GM21526 (cell line): ENCODE measurements around the gene ATP7B.

Source experiments
- ATAC-seq: cut with Tn5 transposase; IDR thresholded peaks from one replicate; pipeline ENCODE4 v1.9.1; 2021; ENCODE audit warnings: moderate library complexity; ENCODE audit not compliant: unreplicated experiment, low FRiP score

The ATP7B gene

DNA sequence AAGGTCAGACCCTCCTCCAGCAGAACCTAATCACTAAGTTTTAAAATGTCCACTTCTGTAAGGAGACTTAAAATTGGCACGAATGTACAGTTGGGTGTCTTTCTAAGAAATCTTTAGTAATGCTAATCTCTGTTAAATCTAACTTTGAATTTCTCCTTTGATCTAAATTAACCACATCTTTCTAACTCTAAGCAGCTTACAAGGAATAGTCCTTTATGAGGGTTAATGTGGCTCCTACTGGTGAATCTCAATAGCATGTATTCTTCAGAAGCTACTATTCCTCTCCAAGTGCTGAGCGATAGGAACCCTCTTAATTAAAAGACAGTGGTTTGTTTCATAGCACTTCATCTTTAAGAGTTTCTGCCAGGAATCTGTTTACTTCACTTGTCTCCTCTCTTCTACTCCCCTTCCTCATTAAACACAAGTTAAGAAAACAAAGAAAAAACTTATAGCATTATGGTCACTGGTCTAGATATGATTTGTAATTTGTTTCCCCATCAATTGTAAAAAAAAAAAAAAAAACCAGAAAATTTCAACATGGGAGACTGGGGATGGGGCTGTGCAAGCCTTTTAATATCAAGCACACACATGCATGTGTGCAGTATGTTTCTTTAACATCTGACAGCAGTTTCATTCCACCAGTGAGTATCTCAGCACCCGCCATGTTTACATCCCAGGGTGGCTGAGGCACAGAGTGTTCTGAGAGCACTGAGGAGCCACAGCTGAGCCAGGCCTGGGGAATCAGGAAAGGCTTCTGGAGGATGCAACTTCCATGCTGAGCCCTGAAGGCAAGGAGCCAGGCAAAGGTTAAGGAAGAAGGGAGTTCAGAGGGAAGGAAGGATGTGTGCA is 57.7 kb downstream of the ATP7B start:
- ATAC-seq = no peak

DNA sequence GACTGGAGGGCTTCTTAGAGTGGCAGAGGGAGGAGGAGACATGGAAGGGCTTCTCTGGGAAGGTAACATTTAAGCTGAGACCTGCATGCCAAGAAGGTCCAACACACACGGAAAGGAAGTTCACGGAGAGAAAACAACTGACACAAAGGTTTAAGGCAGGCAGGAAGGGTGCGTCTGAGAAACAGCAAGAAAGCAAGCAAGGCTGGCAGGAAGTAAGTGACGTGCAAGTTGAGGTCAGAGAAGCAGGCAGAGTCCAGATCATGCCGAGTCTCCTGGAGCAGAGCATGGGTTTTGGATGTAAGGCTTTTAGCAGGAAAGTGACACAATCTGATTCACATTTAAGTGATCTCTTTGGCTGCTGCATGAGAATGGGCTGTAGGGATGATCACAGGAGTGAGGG is 60.5 kb downstream of the ATP7B start:
- ATAC-seq = no peak

DNA sequence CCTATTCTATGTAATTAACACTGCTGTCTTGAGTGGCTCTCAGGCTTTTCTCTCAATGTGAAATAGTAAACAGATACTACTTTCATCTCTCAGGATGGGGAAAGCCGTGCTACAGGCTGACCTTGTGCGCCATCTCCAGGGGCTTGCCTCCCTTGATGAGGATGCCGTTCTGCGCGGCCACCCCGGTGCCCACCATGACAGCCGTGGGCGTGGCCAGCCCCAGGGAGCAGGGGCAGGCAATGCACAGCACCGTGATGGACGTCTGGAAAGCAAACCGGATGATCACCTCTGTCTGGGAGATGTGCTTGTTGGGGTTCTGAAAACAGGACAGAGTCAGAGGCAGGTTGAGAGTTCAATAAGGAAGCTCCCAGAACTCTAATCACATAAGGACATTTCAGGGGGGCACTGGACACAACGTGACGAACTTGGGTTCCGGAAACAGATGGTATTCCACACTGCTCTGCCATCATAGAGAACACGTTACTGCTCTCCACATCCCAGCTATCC is 65.0 kb downstream of the ATP7B start:
- no peak for ATAC-seq

DNA sequence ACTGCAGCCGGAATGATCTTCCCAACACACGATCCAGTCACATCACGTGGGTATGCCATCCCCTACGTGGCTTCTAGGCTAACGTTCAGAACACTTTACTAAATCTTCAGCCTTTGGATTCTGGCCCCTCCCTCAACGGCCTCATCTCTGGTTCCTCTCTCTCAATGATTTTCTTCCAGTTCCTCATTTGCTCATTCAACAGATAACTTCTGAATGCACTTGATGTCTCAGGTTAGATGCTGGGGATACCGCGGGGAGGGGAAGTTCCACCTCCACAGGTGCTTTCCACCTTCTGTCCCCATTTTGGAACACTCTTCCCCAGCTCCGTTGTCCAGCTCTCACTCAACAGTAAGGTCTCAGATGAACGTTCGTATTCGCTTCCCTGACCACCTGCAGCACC is 66.1 kb downstream of the ATP7B start:
- ATAC-seq = peak; percentile 77

DNA sequence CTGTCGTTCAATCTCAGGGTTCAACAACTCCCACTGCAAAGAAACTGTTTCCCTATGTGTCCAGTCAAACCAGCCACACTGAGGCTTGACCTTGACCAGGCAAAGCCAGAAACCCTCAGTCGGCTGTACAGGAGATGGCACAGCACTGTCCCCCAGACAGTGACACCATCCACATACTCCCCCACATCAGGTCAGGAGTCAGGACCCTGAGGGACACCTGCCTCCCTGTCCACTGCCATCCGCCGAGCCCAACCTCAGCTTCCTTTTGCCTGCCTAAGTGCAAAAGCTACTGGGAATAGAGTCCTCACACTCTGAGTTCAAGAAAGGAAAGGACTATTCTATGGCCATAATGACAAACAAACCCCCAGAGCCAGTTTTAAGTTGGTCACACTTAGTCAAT is 66.8 kb downstream of the ATP7B start:
- no peak for ATAC-seq

DNA sequence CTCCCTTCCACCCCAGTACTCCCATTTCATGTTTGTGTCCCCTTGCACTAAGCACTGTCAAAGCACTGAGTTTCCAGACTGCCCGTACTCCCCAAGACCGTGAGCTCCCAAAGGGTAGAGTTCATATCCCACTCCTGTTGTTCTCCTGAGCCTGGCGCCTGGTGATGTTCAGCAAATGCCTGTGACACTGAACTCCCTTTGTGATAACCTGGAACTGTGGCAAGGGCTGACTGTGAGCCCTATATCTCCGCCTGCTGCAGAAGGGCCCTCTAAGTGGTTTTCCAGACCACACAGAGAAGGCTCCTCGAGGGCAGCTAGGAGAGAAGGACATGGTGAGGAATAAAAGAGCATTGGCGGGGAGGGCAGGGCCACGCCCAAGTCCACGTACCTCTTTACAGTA is 67.5 kb downstream of the ATP7B start:
- no peak for ATAC-seq

DNA sequence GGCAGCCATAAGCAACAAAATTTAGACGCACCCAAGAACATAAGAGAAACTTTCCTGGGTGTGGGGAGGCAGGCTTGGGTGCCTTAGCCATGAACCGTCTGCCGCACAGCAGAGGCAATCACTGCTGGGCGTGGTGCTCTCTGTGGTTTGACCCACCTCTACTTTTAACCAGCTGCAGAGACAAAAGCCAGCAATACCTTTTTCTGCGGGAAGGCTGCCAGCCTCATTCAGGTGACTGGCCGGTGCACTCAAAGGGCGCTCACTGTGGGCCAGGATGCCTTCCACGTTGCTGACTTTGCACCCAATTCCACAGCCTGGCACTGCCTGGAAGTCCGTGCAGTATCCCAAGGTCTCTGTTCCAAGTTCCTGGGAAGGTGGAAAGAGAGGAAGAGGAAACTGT is 69.1 kb downstream of the ATP7B start:
- ATAC-seq = no peak

DNA sequence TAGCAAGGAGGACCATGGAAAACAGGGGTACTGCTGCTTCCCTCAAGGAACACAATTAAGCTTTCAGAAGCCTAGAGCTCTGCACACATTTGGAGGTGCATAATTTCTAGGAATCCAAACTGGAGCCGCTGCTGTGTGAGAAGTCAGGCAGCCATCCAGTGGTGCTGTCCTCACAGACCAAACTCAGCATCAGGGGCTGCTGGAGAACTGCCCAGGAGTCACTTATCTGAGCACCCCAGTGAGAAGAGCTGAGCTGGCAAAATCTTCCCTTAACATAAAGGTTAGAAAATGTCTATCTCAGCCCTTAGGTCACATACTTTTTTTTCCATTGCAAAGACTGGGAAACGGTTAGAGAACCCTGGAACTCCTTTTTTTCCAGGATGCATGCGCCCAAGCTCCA is 72.8 kb downstream of the ATP7B start:
- ATAC-seq = no peak

DNA sequence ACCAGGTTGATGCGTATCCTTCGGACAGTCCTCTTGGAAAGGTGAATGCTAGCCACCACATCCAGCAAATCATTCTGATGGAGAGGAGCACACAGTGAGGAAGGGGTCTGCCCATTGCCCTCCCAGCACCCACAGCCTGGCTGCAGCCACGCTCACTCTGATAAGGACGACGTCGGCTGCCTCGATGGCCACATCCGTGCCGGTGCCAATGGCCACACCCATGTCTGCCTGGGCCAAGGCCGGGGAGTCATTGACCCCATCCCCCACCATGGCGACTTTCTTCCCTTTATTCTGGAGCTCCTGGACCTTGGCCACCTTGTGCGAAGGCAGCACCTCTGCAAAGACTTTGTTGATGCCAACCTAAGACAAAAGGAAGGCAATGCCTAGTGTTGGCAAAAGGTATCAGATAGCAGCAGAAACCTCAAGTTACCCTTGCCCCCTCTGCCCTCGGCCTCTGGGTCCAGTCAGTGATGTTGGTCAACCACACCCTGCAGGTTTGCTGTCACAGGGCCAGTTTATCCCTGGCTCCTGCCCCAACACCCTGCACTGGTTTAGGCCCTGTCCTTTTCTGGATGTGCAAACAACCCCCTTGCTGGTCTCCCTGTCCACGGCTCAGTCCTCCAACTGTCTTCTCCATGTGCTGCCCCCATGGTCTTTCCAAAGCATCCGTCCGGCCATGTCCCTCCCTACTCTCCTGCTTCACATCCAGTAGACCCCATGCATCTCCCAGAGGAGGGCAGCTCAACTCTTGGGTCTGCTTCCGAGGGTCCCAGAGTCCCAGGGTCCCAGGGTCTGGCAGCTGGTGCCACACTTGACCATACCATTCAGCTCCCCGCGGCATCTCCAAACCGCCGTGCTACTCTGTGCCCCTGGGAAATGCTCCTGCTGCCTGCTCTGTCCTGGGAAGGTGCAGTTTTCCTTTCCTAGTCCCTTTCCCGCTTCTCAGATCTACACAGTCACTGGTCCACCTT is 73.6 kb downstream of the ATP7B start:
- ATAC-seq = no peak

DNA sequence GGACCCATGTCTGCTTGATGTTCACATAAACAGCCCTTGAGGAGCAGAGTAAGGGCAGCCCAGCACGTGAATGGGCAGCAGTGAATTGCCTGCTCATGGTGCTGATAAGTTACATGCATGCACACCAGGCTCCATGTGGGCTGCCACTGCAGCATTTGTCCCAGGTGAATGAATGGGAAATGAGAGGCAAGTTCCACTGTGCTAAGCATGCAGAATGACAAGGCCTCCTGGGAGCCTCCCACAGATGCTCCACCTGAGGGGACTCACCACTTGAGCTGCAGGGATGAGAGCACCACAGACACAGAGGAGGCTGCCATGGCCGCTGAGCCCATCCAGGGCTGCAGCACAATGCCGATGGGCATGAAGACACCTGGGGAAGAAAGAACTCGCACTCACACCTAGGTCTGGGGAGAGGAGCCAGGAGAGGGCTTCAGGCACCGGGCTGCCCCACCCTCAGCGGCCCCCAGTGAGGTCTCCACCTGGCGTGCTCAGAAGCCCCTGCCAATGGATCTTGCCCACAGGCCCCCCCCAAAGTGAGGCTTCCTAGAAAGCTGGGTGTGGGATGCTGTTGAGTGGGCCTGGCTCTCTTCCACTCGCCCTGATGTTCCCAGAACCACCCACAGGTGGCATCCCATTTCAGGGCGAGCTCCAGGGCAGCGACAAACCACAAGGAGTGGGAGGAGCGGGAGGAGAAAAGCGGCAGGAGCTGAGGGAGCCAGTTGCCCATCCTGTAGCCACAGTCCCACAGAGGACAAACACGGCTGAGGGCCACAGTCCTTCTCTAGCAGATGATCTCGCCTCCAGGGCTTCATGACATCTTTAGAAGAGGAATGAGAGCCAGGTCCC is 75.7 kb downstream of the ATP7B start:
- ATAC-seq = no peak

DNA sequence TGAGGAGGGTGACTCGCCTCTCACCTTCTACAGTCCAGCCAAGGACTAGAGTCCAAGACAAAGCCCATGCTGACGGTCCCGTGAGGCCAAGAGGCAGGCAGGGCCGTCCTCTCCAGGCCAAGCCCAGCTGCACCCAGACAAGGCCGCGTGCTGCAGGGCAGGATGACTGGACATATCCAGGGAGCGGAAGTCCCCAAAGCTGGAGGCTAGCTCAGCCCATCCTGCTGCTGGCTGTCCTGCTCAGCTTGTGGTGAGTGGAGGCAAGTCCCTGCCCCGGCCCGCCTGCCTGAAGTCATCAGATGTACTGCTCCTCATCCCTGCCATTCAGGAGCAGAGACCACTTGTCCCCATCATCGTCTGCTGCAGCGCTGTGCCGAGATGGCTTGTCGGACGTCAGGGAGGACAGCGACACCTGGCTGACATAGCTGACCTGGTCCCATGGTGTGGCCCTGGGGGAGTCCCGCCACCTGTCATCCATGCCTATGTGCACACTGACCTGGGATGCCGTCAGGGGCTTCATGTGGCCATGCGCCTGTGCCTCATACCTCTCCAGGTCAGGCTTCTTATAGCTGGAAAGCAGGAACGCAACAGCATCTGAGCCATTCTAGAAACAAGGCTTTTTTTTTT is 76.7 kb downstream of the ATP7B start:
- ATAC-seq = no peak

DNA sequence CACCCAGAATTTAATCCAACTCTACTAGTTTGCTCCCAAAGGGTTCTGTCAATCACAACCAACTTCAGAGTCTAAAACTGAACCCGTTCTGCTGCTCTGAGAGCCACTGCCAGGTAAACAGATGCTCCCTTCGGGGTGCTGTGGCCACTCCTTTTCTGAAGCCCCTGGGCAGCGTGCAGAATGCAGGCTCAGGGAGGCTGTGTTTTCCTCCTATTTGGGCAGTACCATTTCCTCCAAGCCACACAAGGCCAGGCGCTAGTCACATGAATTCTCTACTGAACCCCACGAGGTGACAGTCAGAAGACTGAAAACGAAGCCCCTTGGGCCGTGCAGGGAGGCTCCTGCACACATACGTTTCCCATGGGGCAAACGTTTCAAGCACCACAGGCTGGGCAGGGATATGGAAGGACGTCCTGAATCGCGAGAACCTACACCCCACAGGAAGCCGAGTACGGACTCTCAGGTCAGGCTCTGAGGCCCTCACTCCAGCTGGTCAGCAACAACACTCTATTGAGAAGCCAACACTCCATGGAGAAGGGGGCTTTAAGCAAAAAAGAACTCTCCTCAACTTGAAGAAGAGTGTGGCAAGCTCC is 77.7 kb downstream of the ATP7B start:
- ATAC-seq = no peak

DNA sequence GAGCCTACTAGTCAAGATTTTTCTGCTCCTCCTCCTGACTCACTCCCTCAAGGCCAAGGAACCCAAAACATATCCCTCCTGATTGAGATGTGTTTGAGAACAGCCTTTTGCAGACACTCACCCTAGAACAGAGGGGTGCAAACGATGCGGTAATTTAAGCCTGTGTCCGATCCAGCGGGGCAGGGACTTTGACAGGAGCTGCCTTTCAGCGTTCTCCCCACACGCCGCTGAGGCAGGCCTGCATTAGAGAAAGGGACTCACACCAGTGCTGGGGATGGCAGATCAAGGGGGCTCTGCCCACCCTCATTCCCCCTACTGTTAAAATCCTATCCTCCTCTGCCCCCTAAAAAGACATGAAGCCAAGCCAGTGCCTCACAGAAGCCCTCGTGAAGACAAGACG is 79.0 kb downstream of the ATP7B start:
- ATAC-seq = no peak

DNA sequence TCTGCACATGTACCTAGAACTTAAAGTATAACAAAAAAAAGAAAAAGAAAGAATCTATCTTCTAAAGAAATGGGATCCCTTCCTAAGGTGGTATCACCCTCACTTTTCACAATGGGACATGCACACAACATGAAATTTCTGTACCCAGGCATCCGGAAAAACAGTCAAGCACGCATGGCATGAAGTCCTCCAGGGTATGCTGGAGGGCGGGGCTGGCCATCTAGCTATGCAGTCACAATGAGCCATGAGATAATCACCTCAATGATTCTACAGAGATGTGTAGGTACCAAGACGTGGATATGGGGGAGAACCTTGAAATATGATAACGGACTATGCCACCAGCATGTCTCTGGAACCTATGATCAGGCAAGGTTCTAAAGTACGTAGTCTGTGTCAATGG is 79.6 kb downstream of the ATP7B start:
- no peak for ATAC-seq

DNA sequence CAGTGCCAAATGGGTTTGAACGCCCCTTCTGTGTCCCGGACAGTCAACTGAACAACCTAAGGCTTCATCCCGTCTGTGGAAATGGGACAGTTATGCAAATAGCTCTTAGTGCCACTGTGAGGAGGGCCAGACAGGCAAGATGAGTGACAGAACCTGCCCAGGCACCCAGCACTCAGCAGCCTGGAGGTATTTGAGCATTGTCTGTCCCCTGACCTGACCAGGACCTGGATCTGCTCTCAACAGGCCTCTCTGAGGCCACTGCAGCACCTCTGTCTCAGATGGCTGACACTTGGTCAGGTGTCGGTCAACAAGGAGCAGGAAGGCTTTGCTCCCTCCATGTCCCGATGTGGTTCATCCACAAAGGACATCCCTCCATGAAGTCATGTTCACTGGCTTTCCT is 81.6 kb downstream of the ATP7B start:
- ATAC-seq = no peak

DNA sequence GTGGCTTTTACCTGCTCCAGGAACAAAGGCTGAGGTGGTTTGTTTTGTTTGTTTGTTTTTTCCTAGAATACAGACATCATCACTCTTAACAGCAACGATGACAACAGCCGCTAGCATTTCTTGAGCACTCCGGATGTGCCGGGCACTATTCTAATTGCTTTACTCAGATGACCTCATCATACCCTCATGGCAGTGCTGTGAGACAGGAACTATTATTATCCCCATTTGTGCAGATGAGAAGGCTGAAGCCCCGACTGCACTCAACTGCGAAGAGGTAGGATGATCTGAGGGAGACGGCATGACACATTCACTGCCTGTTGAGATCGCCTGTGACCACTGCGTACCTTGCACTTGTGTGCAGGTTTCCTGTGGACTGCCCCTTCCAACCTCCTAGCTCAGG is 83.0 kb downstream of the ATP7B start:
- ATAC-seq = no peak

DNA sequence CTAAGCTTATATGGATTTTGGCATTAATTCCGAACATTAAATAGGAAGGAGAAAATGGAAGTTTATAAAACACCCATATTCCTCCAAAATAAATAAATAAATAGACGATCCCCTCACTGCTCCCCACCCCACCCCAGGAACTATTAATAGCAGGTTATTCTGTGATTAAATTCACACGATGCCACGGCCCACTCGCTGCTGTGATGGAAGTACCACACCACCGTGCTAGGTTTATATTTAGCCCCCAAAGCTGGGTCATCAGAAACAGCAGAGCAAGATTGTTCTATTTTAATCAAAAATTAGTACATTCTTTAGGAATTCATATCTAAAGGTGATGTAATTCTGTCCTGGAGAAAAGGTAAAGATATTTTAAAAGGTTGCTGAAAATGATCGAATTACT is 84.1 kb downstream of the ATP7B start:
- no peak for ATAC-seq

DNA sequence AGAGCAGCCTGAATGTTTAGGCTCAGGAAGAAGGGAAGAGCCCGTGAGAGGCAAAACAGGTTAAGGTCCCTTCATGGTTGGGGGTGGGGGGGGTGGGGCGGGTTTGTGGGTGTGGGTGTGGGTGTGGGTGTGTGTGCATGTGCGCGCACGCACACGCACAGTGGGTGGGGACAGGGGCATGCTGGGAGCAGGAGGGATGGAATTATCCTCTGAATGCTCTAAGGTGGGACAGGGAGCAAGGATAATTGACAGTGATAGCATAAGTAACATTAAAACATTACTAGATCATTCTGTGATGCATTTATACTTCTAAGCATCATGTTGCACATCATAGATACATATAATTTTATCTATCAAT is 84.7 kb downstream of the ATP7B start:
- no peak for ATAC-seq

DNA sequence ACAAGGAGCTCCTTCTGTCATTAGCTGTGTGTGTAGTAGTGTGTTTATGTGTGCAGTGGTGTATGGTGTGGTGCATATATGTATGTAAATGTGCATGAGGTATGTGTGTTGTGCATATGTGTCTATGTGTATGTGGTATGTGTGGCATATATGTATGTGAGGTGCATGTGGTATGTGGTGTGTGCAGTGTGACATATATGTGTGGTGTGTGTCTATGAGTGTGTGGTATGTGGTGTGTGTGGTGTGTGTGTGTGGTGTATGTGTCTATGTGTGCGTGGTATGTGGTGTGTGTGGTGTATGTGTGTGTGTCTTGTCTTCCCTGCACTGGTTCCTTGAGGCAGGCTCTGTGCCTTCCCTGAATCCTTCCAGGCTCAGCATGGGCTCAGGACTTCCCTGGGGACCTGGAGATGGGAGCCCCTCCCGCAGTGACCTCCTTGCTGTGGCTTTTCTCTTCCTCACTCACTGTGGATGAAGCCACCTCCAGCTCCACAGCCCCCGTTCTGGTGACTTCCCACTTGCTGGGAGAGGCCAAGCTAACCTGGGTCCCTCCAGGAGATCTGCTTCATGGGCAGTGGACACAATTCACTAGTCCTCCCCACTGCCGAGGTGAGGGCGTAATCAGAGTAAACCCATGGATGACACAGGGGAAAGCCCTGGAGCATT is 85.3 kb downstream of the ATP7B start:
- no peak for ATAC-seq
